ENCODE data around the gene RIMBP2.

Gene RIMBP2

GRCh38 chr12:130620756-130621155 is 95.3 kb downstream of the RIMBP2 start:
- no peak overlapping the region for H3K27ac ChIP-seq
- TF ChIP-seq, protein P1, sequence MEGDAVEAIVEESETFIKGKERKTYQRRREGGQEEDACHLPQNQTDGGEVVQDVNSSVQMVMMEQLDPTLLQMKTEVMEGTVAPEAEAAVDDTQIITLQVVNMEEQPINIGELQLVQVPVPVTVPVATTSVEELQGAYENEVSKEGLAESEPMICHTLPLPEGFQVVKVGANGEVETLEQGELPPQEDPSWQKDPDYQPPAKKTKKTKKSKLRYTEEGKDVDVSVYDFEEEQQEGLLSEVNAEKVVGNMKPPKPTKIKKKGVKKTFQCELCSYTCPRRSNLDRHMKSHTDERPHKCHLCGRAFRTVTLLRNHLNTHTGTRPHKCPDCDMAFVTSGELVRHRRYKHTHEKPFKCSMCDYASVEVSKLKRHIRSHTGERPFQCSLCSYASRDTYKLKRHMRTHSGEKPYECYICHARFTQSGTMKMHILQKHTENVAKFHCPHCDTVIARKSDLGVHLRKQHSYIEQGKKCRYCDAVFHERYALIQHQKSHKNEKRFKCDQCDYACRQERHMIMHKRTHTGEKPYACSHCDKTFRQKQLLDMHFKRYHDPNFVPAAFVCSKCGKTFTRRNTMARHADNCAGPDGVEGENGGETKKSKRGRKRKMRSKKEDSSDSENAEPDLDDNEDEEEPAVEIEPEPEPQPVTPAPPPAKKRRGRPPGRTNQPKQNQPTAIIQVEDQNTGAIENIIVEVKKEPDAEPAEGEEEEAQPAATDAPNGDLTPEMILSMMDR (conservative IDR thresholded peaks at IDR 0.05), result no peak

DNA sequence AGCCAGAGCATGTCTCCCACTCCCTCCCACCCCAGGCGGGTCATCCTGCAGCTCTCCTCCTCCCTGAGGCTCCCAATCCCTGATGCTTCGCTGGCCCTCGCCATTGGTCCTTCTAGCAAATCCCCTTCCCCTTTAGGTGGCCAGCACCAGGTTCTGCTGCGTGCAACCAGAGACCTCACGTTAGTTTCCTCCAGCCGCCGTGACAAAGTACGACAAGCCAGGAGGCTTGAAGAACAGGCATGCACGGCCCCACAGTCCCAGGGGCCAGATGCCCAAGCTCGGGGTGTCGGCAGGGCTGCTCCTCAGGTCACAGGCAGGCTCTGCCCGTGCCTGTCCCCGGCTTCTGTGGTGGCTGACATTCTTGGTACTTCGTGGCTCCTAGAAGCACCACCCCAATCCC is 95.8 kb downstream of the RIMBP2 start:
- TF ChIP-seq, protein P1 (conservative IDR thresholded peaks at IDR 0.05), result no peak
- no peak overlapping the region for H3K27ac ChIP-seq

DNA sequence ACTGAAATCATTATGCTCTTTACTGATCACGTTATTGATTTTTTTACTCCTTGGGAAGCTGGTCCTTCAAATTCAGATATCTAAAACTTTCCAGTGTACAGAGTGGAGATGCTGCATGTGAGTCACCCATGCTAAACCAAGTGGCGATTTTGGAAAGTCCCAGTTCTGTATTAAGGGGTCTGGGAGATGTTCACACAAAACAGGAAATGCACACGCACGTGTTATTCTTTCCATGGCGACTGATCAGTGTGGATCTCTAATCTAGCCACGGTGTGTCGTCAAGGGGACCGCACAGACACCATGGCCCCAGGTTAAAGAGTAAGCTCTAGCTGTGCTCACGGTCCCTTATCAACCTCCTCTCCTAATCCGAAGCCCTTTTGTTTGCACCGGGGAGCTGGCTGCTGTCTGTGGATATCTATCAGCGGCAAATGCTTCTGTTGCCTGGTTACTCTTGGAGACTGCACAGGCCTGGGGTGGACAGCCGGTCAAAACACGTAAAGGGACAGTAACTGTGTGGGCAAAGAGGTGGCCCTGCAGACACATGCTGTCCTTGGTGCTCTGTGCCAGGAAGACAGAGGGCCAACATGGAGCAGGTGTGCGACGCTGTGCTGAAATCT is 96.6 kb downstream of the RIMBP2 start:
- TF ChIP-seq, protein P1 (conservative IDR thresholded peaks at IDR 0.05), result no peak
- no peak overlapping the region for H3K27ac ChIP-seq

DNA sequence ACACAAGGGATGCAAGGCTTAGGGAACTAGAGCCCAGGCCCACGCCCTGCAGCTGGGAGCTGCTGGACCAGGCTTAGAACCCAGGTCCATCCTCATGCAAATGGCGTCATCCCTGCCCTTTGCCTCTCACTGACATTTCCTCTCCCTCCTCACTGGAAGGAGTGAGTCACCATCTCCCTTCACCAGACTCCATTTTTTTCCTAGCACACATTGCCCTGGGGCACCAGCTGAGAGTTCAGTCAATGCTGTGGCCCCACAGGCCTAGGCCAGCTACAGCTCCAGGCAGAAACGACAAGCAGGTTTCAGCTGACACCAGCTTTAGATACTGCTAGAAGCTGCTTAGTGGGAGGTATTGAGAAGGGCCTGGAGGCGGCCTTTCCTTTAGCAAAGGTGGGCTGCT is 98.9 kb downstream of the RIMBP2 start:
- H3K27ac ChIP-seq, result no peak overlapping the region
- TF ChIP-seq, protein P1 (conservative IDR thresholded peaks at IDR 0.05), result no peak

GRCh38 chr12:130615861-130616345 is 100.2 kb downstream of the RIMBP2 start:
- no peak overlapping the region for H3K27ac ChIP-seq
- TF ChIP-seq, protein P1 (conservative IDR thresholded peaks at IDR 0.05), result no peak

- TF ChIP-seq, protein P1 (conservative IDR thresholded peaks at IDR 0.05), result no peak
- H3K27ac ChIP-seq, result no peak overlapping the region
These were observed 101.6 kb downstream of the RIMBP2 start for GRCh38 chr12:130614530-130614905.

- TF ChIP-seq, protein P1 (conservative IDR thresholded peaks at IDR 0.05), result no peak
- no peak overlapping the region for H3K27ac ChIP-seq
These were observed 102.1 kb downstream of the RIMBP2 start for GRCh38 chr12:130613831-130614529.

Data from VCaP (cell line).